ENCODE results near the gene ATXN7L3. TPM values are rescaled to one million over a fixed set of nuclear protein-coding genes. Genes with fewer than 3 reads are reported as not detected.

The ATXN7L3 gene, protein sequence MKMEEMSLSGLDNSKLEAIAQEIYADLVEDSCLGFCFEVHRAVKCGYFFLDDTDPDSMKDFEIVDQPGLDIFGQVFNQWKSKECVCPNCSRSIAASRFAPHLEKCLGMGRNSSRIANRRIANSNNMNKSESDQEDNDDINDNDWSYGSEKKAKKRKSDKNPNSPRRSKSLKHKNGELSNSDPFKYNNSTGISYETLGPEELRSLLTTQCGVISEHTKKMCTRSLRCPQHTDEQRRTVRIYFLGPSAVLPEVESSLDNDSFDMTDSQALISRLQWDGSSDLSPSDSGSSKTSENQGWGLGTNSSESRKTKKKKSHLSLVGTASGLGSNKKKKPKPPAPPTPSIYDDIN
- total RNA-seq = 10 to 100 TPM; 39.3 to 46.0 (median 40.6) TPM

GRCh38 chr17:44199553-44200477 is at the start of gene ATXN7L3:
Gene ATXN7L3, minus strand, starts transcription at chr17:44199884. Its CDS starts 1,814 bp downstream, at chr17:44198070.
- in situ Hi-C loops (cut with MboI; ENCODE audit: low sequenced_read_pairs in 4 of 4) = loop anchor here (5.0 to 25.0 kb wide), 4 partner anchors 127 to 312 kb away; partner anchors contain the start of gene GPATCH8 (in 3 of the 4)
- Histone ChIP-seq H3K27me3 (no peaks in the 10 kb centered on the region), H3K4me1 (peaks cover 9 to 15% of the 10 kb centered on the region in 2 donors), H3K27ac (peak within 1 kb of the TSS; percentile 94 to 98 (median 95)), H3K36me3 (peaks cover 0 to 24% of the 10 kb centered on the region in 2 donors), H3K9me3 (no peaks in the 10 kb centered on the region), H3K4me3 (peak within 1 kb of the TSS; percentile 82 to 96 (median 86))
- TF ChIP-seq POLR2A (IDR thresholded peaks at IDR 0.05) = peak; percentile 59 to 65
- TF ChIP-seq, protein P1, sequence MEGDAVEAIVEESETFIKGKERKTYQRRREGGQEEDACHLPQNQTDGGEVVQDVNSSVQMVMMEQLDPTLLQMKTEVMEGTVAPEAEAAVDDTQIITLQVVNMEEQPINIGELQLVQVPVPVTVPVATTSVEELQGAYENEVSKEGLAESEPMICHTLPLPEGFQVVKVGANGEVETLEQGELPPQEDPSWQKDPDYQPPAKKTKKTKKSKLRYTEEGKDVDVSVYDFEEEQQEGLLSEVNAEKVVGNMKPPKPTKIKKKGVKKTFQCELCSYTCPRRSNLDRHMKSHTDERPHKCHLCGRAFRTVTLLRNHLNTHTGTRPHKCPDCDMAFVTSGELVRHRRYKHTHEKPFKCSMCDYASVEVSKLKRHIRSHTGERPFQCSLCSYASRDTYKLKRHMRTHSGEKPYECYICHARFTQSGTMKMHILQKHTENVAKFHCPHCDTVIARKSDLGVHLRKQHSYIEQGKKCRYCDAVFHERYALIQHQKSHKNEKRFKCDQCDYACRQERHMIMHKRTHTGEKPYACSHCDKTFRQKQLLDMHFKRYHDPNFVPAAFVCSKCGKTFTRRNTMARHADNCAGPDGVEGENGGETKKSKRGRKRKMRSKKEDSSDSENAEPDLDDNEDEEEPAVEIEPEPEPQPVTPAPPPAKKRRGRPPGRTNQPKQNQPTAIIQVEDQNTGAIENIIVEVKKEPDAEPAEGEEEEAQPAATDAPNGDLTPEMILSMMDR (IDR thresholded peaks at IDR 0.05 in 4 of 5, conservative IDR thresholded peaks at IDR 0.05 in 1 of 5) = no peak
- ATAC-seq = peak; percentile 80 to 82
- DNase-seq = peak; percentile 99
- intact Hi-C loops (cut with DNase I; ENCODE audit: low total_unique reads) = loop anchor here (1.0 kb wide), 2 partner anchors 14 to 18 kb away; partner anchors contain the start of gene TMUB2

- ATAC-seq (peak in 1 of 2 donors; percentile 23), DNase-seq (no peak)
- H3K9me3 ChIP-seq = no peaks in the 10 kb centered on the region
- in situ Hi-C loops (cut with MboI; ENCODE audit: low sequenced_read_pairs in 4 of 4) = loop anchor here in 1 of 4 donors (25.0 kb wide), 1 partner anchor 264 kb away; the partner anchor contains the start of gene GPATCH8
- intact Hi-C loops (cut with DNase I; ENCODE audit: low total_unique reads) = no loop called here
- H3K27me3 ChIP-seq = no peaks in the 10 kb centered on the region
- TF ChIP-seq, protein P1 (IDR thresholded peaks at IDR 0.05 in 4 of 5, conservative IDR thresholded peaks at IDR 0.05 in 1 of 5) = no peak
- no peak for TF ChIP-seq POLR2A (IDR thresholded peaks at IDR 0.05)
- H3K36me3 ChIP-seq = no peaks in the 10 kb centered on the region
- H3K4me1 ChIP-seq = peaks cover 22 to 28% of the 10 kb centered on the region in 2 donors
- H3K27ac ChIP-seq = peak overlapping the region in 2 of 4 donors; percentile 61
- no peak overlapping the region for H3K4me3 ChIP-seq
Measured at GRCh38 chr17:44247876-44248736, 48.4 kb upstream of the ATXN7L3 start.

- peak in 1 of 2 donors; percentile 59 for DNase-seq
- no peak for TF ChIP-seq POLR2A (IDR thresholded peaks at IDR 0.05)
- TF ChIP-seq, protein P1 (IDR thresholded peaks at IDR 0.05 in 4 of 5, conservative IDR thresholded peaks at IDR 0.05 in 1 of 5) = no peak
- in situ Hi-C loops (cut with MboI; ENCODE audit: low sequenced_read_pairs in 4 of 4) (loop anchor here in 1 of 4 donors (25.0 kb wide), 1 partner anchor 265 kb away; the partner anchor contains the start of gene GPATCH8), intact Hi-C loops (cut with DNase I; ENCODE audit: low total_unique reads) (no loop called here)
- peak overlapping the region in 3 of 4 donors; percentile 7 to 61 (median 61) for H3K27ac ChIP-seq
- H3K27me3 ChIP-seq = no peaks in the 10 kb centered on the region
- H3K36me3 ChIP-seq = no peaks in the 10 kb centered on the region
- H3K4me1 ChIP-seq = peaks cover 22 to 28% of the 10 kb centered on the region in 2 donors
- H3K9me3 ChIP-seq = no peaks in the 10 kb centered on the region
- no peak overlapping the region for H3K4me3 ChIP-seq
- peak; percentile 38 to 64 for ATAC-seq
Measured at GRCh38 chr17:44247440-44247841, 47.8 kb upstream of the ATXN7L3 start.
